Right ventricle myocardium superior (tissue), 1 donor: ENCODE measurements around the gene SCAP. TPM values are rescaled to one million over a fixed set of nuclear protein-coding genes. Genes with fewer than 3 reads are reported as not detected.

Experiments
- total RNA-seq: library from RNA; stranded (reverse); fragmentation: NEBNext Ultra II Directional; extraction: Animal tissue kit (Norgen Biotek cat#: 25700); gene quantifications from one replicate; pipeline ENCODE4 v1.2.1, GENCODE V29; 2021
- donor health status: DM: no; HTN: yes; CAD: no; lungs with severe emphysema.

SCAP gene
- total RNA-seq, 1 donor from 2014 or later, result 39.7 TPM

Other genes with a start within 250 kb of the SCAP start
- gene KIF9, start 193.1 kb downstream of the SCAP start, total RNA-seq, result 8.4 TPM
- 48.4 TPM for gene KLHL18, start 193.0 kb downstream of the SCAP start, total RNA-seq
- 19.0 TPM for gene PTPN23, start 94.9 kb downstream of the SCAP start, total RNA-seq
- gene ELP6, start 37.8 kb upstream of the SCAP start, total RNA-seq, result 20.1 TPM
- 0.22 TPM for gene CSPG5, start 102.9 kb upstream of the SCAP start, total RNA-seq